Measurements from ENCODE around the gene CARD11. TPM values are rescaled to one million over a fixed set of nuclear protein-coding genes. Genes with fewer than 3 reads are reported as not detected.

Gene CARD11
- total RNA-seq, 6 experiments from 2014 or later, result not detected

DNA sequence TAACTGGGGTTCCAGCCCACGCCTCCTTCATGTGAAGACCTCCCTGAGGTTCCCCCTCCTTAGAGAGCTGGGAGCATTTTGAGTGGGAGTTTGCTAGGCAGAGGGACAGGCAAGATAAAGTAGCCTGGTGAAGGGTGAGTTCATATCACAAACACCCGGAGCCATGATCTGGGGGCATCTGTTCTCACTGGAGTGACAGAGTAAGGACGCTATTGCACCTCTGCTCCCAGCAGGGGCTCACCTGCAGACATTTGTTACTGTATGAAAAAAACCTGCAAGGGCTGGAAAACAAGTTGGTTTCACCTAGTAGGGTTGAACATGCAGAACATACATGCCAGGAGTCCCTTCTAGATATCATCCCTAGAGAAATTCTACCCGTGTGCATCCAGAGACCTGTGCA, 88.4 kb downstream of the CARD11 start:
- TF ChIP-seq, protein P1, sequence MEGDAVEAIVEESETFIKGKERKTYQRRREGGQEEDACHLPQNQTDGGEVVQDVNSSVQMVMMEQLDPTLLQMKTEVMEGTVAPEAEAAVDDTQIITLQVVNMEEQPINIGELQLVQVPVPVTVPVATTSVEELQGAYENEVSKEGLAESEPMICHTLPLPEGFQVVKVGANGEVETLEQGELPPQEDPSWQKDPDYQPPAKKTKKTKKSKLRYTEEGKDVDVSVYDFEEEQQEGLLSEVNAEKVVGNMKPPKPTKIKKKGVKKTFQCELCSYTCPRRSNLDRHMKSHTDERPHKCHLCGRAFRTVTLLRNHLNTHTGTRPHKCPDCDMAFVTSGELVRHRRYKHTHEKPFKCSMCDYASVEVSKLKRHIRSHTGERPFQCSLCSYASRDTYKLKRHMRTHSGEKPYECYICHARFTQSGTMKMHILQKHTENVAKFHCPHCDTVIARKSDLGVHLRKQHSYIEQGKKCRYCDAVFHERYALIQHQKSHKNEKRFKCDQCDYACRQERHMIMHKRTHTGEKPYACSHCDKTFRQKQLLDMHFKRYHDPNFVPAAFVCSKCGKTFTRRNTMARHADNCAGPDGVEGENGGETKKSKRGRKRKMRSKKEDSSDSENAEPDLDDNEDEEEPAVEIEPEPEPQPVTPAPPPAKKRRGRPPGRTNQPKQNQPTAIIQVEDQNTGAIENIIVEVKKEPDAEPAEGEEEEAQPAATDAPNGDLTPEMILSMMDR (IDR thresholded peaks at IDR 0.05), result no peak
- H3K36me3 Mint-ChIP-seq (ENCODE audit: low read depth), result no peaks in the 10 kb centered on the region
- H3K27me3 Mint-ChIP-seq (ENCODE audit: insufficient read depth), result peaks cover 5% of the 10 kb centered on the region; the same call in 1 of the 2 replicates
- no peaks in the 10 kb centered on the region for H3K4me1 Mint-ChIP-seq (ENCODE audit: low read depth)
- H3K4me3 Mint-ChIP-seq, result no peak overlapping the region
- peaks cover 4% of the 10 kb centered on the region; the same call in 1 of the 2 replicates for H3K9me3 Mint-ChIP-seq
- H3K27ac Mint-ChIP-seq, result no peak overlapping the region
- DNase-seq, result no peak

DNA sequence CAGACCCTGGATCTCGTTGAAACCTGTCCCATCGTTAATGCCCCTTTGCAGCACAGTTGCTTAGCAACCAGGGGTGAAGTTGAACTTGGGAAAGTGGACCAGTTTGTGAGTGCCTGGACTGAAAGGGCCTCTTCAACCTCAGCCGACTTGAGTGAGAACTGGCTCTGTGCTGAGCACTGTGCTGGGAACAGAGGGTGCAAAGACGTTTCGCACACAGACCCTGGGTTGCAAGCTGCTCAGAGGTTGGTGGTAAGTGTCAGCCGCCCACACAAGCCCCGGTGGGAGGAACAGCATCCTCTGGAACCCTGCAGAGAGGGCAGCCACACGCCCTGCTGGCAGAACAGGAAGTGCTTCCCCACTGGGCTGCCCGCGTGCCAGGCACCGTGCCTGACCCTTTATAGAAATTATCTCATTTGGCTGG, 89.2 kb downstream of the CARD11 start:
- H3K4me3 Mint-ChIP-seq, result no peak overlapping the region
- TF ChIP-seq, protein P1 (IDR thresholded peaks at IDR 0.05), result no peak
- no peaks in the 10 kb centered on the region for H3K36me3 Mint-ChIP-seq (ENCODE audit: low read depth)
- H3K27ac Mint-ChIP-seq, result no peak overlapping the region
- no peaks in the 10 kb centered on the region for H3K4me1 Mint-ChIP-seq (ENCODE audit: low read depth)
- DNase-seq, result no peak
- H3K27me3 Mint-ChIP-seq (ENCODE audit: insufficient read depth), result peaks cover 5% of the 10 kb centered on the region; the same call in 1 of the 2 replicates
- H3K9me3 Mint-ChIP-seq, result no peaks in the 10 kb centered on the region; the same call in 1 of the 2 replicates

DNA sequence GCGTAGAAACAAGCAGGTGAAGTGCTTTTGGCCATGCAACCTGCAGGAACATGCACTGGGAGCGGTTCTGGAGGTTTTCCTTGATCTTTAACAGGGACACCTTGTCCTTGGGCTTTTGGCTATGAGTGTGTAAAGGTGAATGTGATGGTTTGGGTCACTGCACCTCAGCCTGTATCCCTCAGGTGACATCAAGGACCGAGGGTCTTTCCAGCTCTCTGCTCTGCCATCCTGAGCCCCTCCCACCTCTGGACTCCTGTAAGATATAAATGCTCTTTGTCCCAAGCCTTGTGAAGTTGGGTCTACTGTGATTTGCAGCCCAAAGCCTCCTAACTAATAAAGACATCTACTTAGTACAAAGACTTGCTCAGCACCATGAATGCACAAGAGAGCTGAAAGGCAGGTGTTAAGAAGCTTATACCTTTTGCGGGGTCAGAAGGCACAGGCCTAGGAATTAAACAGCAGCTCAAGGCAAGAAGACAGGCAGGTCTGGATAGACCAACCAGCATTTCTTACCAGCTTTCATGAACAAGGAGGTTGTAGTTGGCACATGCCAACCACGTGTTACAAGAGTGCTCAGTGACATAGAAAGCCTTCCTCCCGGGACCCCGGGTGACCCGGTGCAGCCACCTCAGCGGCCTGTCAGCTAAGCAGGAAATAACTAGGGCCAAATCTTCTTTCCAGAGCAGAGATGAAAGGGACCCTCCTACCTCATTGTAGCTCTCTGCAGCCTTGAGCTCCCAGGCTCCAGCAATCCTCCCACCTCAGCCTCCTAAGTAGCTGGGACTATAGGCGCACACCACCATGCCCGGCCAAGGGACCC, 89.9 kb downstream of the CARD11 start:
- H3K4me1 Mint-ChIP-seq (ENCODE audit: low read depth), result no peaks in the 10 kb centered on the region
- H3K9me3 Mint-ChIP-seq, result no peaks in the 10 kb centered on the region; the same call in 1 of the 2 replicates
- no peak overlapping the region for H3K27ac Mint-ChIP-seq
- H3K36me3 Mint-ChIP-seq (ENCODE audit: low read depth), result no peaks in the 10 kb centered on the region
- TF ChIP-seq, protein P1 (IDR thresholded peaks at IDR 0.05), result no peak
- no peak overlapping the region for H3K4me3 Mint-ChIP-seq
- H3K27me3 Mint-ChIP-seq (ENCODE audit: insufficient read depth), result peaks cover 3% of the 10 kb centered on the region; the same call in 1 of the 2 replicates
- no peak for DNase-seq

DNA sequence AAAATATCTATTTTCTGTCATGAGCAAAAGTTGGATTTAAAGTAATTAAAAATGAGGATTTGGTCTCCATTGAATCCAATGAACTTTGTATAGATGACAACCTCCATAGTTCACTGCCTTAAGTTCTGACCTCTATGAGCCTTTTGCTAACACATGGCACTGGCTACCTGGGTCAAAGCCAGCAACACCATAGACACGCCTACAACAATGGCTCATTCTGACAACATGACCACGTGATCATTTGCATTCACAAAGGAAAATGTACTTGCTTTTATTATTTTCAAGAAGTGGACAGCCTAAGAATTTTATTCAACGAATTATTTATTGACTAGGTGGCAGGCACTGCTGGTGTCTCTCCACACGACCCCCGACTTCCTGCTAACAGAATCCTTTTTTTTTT, 90.6 kb downstream of the CARD11 start:
- TF ChIP-seq, protein P1 (IDR thresholded peaks at IDR 0.05), result no peak

DNA sequence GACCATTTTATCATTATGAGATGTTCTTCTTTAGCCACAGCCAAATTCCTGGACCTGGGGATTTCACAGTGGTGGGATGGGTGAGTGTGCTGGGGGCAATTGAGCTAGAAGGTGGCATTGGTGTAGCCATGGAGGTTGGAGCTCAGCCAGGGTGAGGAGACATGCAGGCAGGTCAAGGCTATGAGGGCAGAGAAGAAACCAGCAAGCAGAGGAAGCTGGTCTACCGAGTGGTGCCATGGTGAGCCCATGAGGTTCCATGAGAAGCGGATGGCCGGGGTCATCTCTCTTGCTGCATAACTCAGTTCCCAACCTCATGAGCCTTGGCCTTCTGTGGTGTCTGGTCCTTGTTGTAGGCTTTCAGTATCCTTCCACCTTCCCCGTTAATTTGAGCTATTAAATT, 91.4 kb downstream of the CARD11 start:
- Mint-ChIP-seq H3K4me3 (no peak overlapping the region), H3K27me3 (ENCODE audit: insufficient read depth) (peaks cover 2% of the 10 kb centered on the region), H3K36me3 (ENCODE audit: low read depth) (no peaks in the 10 kb centered on the region), H3K27ac (no peak overlapping the region), H3K4me1 (ENCODE audit: low read depth) (no peaks in the 10 kb centered on the region), H3K9me3 (no peaks in the 10 kb centered on the region)
- DNase-seq, result no peak
- TF ChIP-seq, protein P1 (IDR thresholded peaks at IDR 0.05), result no peak

More for the DNA sequence above, 90.6 kb downstream of the CARD11 start:
- Mint-ChIP-seq H3K4me1 (ENCODE audit: low read depth) (no peaks in the 10 kb centered on the region), H3K27me3 (ENCODE audit: insufficient read depth) (peaks cover 2% of the 10 kb centered on the region), H3K36me3 (ENCODE audit: low read depth) (no peaks in the 10 kb centered on the region), H3K4me3 (no peak overlapping the region), H3K27ac (no peak overlapping the region), H3K9me3 (no peaks in the 10 kb centered on the region; the same call in 1 of the 2 replicates)
- no peak for DNase-seq

Data from HFFc6 (cell line).